Heart left ventricle (tissue), 13 donors: ENCODE measurements around the gene FGF23.

Experiments
- CTCF ChIP-seq, 12 donors: fragments of 200-600 bp; sonication (generic) in 4 of 12; IDR thresholded peaks; one replicate each; pipeline versions ENCODE4 v1.5.0 to v1.8.0; 2018 to 2022; ENCODE audit warnings: antibody characterized with exemption in 12 of 12, mild to moderate bottlenecking in 5 of 12
- POLR2A ChIP-seq, 2 donors: fragments of 450-650 bp; IDR thresholded peaks; one replicate each; pipeline ENCODE4 v1.6.1; 2017; ENCODE audit warnings: antibody characterized with exemption in 2 of 2, mild to moderate bottlenecking in 2 of 2, moderate library complexity in 2 of 2
- donor health status: ischemic (EF 13 %, LVEDD 7.1; RV severe dilation, severe dysfunction).
- donor health status: DM: no; HTN: yes; CAD: no.
- donor health status: DM: no; HTN: no; CAD: no.
- donor health status: ischemic (EF 25% LVEDD 6.9; RV normal size, moderate dysfunction).
- donor health status: ischemic (EF 25% LVEDD 5.7; RV mildly dilated, moderate dysfunction).
- donor health status: ischemic (EF 35%, LVEDD 5.7; RV mildly dilated, moderate dysfunction).
- donor health status: nonischemic (EF 11% LVEDD 7.7; RV severe dilation, severe dysfunction).
- donor health status: DM: yes; HTN: yes; CAD: no.
- donor health status: PGD.
- donor health status: ischemic (EF 29% LVEDD 5.4; RV normal size, mild dysfunction).
- donor health status: nonischemic (EF 23%, LVEDD 6.1; RV moderate dilation, normal function).

GRCh38 chr12:4388662-4389061 is 9.2 kb upstream of the FGF23 start:
- no peak for TF ChIP-seq CTCF (IDR thresholded peaks at IDR 0.05)
- TF ChIP-seq POLR2A (IDR thresholded peaks at IDR 0.05): no peak
